HCT116 (cell line): Measurements from ENCODE around the gene FKBP5. TPM values are rescaled to one million over a fixed set of nuclear protein-coding genes. Genes with fewer than 3 reads are reported as not detected.

Experiments used
- ATAC-seq: fragments of 200-7000 bp; cut with Tn5 transposase; 2 replicates; pipeline ENCODE4 v1.9.1; 2020; ENCODE audit warnings: mild to moderate bottlenecking, moderate library complexity
- BruUV-seq: library from RNA; stranded (reverse); fragments of 400-500 nt; replicated peaks from 2 replicates; lab custom pipeline; 2021; lab: Mats Ljungman, UMichigan
- CTCF ChIA-PET: fragments of 300-600 bp; sonication (Branson Sonifier 250); formaldehyde crosslinking; loops from one replicate; lab custom pipeline; 2021; ENCODE audit warnings: antibody characterized with exemption; lab: Charles Lee
- POLR2A ChIA-PET: fragments of 300-600, 350-600 bp; sonication (Branson Sonifier 250); formaldehyde crosslinking; loops from one replicate; lab custom pipeline; 2021; ENCODE audit warnings: antibody characterized with exemption; lab: Charles Lee
- RAD21 ChIA-PET, 2 experiments: fragments of 300-600 bp; sonication (Branson Sonifier 250); formaldehyde crosslinking; loops; one replicate each; lab custom pipeline; 2023; ENCODE audit warnings: low total read pairs in 2 of 2; ENCODE audit not compliant: uncharacterized antibody in 2 of 2, unreplicated experiment in 2 of 2, low non-redundant PET in 1 of 2; lab: Charles Lee
- DNase-seq: peaks from one replicate; pipeline ENCODE4 v3.0.0-alpha.2; 2010; ENCODE audit warnings: low read depth, low spot score
- H2AFZ ChIP-seq: fragments of 200-600 bp; shearing (Covaris generic), sonication (generic); 2 replicates; pipeline ENCODE4 v1.6.1; 2017; ENCODE audit warnings: low read depth, mixed run types, mixed read lengths, antibody characterized with exemption, low read length; ENCODE audit not compliant: poor library complexity, severe bottlenecking
- H3K27ac ChIP-seq: 2 replicates; pipeline ENCODE4 v1.5.1; 2012; ENCODE audit warnings: low read depth, low read length
- H3K27me3 ChIP-seq: fragments of 200-600 bp; sonication (generic); 2 replicates; pipeline ENCODE4 v1.6.1; 2016; ENCODE audit warnings: mixed run types, low read length, mixed read lengths; ENCODE audit not compliant: insufficient read depth
- H3K36me3 ChIP-seq, 2 experiments: fragments of 200-500 bp in 1 of 2; fragments of 200-600 bp in 1 of 2; sonication (Bioruptor generic) in 1 of 2; sonication (generic) in 1 of 2; 2 replicates each; pipeline versions ENCODE4 v1.5.1 to v1.6.1; 2014 to 2016; ENCODE audit warnings: low read length in 2 of 2, inconsistent platforms in 1 of 2, mixed read lengths in 1 of 2, mixed run types in 1 of 2; ENCODE audit not compliant: insufficient read depth in 2 of 2, control insufficient read depth in 1 of 2
- H3K4me1 ChIP-seq, 2 experiments: fragments of 200-600 bp in 1 of 2; sonication (generic) in 1 of 2; 2 replicates each; pipeline versions ENCODE4 v1.5.1 to v1.6.1; 2012 to 2017; ENCODE audit warnings: low read length in 2 of 2, inconsistent platforms in 1 of 2, mild to moderate bottlenecking in 1 of 2, mixed read lengths in 1 of 2, mixed run types in 1 of 2, moderate library complexity in 1 of 2; ENCODE audit not compliant: insufficient read depth in 2 of 2, control insufficient read depth in 1 of 2
- H3K4me2 ChIP-seq: fragments of 200-600 bp; sonication (generic); 2 replicates; pipeline ENCODE4 v1.6.1; 2017; ENCODE audit warnings: mixed run types, low read length, mixed read lengths
- H3K4me3 ChIP-seq, 2 experiments: fragments of 200-600 bp in 1 of 2; sonication (generic) in 1 of 2; replicated peaks in 1 of 2; 2 replicates each; pipeline ENCODE4 v1.5.1; 2011 to 2016; ENCODE audit warnings: low read length in 2 of 2, control low read depth in 1 of 2, low read depth in 1 of 2, mild to moderate bottlenecking in 1 of 2, mixed read lengths in 1 of 2, mixed run types in 1 of 2
- H3K79me2 ChIP-seq: fragments of 200-600 bp; sonication (generic); 2 replicates; pipeline ENCODE4 v1.6.1; 2017; ENCODE audit warnings: mild to moderate bottlenecking, mixed run types, low read length, moderate library complexity, mixed read lengths; ENCODE audit not compliant: insufficient read depth
- H3K9ac ChIP-seq: fragments of 200-600 bp; sonication (generic); 2 replicates; pipeline ENCODE4 v1.6.1; 2016; ENCODE audit warnings: low read length, mixed read lengths
- H3K9me2 ChIP-seq: fragments of 200-600 bp; sonication (generic), shearing (Covaris generic); 2 replicates; pipeline ENCODE4 v1.6.1; 2017; ENCODE audit warnings: mixed run types, mild to moderate bottlenecking, moderate library complexity; ENCODE audit not compliant: insufficient read depth
- H3K9me3 ChIP-seq, 2 experiments: fragments of 200-500 bp in 1 of 2; fragments of 200-600 bp in 1 of 2; sonication (Bioruptor generic) in 1 of 2; sonication (generic) in 1 of 2; 2 replicates each; pipeline ENCODE4 v1.6.1; 2014 to 2017; ENCODE audit warnings: low read length in 2 of 2, mixed read lengths in 2 of 2, inconsistent platforms in 1 of 2, low read depth in 1 of 2, mild to moderate bottlenecking in 1 of 2, mixed run types in 1 of 2, moderate library complexity in 1 of 2; ENCODE audit not compliant: control insufficient read depth in 1 of 2, insufficient read depth in 1 of 2
- H4K20me1 ChIP-seq: fragments of 200-600 bp; sonication (generic), shearing (Covaris generic); 2 replicates; pipeline ENCODE4 v1.6.1; 2017; ENCODE audit warnings: mixed run types, mild to moderate bottlenecking, moderate library complexity; ENCODE audit not compliant: insufficient read depth
- CBX3 ChIP-seq: IDR thresholded peaks from 2 replicates; pipeline ENCODE4 v1.6.1; 2012; ENCODE audit warnings: low read depth
- CEBPB ChIP-seq: IDR thresholded peaks from 2 replicates; pipeline ENCODE4 v1.6.1; 2012; ENCODE audit warnings: low read depth
- EGR1 ChIP-seq: IDR thresholded peaks from 2 replicates; pipeline ENCODE4 v1.6.1; 2012; ENCODE audit warnings: low read depth
- ELF1 ChIP-seq: IDR thresholded peaks from 2 replicates; pipeline ENCODE4 v1.6.1; 2012; ENCODE audit warnings: low read depth, borderline replicate concordance
- EZH2 ChIP-seq: fragments of 200-600 bp; sonication (generic); IDR thresholded peaks from 2 replicates; pipeline ENCODE4 v1.6.1; 2017; ENCODE audit warnings: antibody characterized with exemption, mixed run types
- EZH2phosphoT487 ChIP-seq: fragments of 200-600 bp; IDR thresholded peaks from 2 replicates; pipeline ENCODE4 v1.6.1; 2018; ENCODE audit warnings: antibody characterized with exemption, borderline replicate concordance
- JUND ChIP-seq: IDR thresholded peaks from 2 replicates; pipeline ENCODE4 v1.6.1; 2012
- MAX ChIP-seq: IDR thresholded peaks from 2 replicates; pipeline ENCODE4 v1.6.1; 2012
- POLR2A ChIP-seq: IDR thresholded peaks from 2 replicates; pipeline ENCODE4 v1.7.0; 2011; ENCODE audit warnings: borderline replicate concordance; ENCODE audit not compliant: insufficient read depth, insufficient read length; ENCODE audit errors: extremely low read depth
- POLR2AphosphoS5 ChIP-seq: IDR thresholded peaks from 2 replicates; pipeline ENCODE4 v1.6.1; 2011; ENCODE audit warnings: mild to moderate bottlenecking, low read depth, low read length, moderate library complexity
- RAD21 ChIP-seq: IDR thresholded peaks from 2 replicates; pipeline ENCODE4 v1.6.1; 2012; ENCODE audit warnings: low read depth, mild to moderate bottlenecking
- REST ChIP-seq: IDR thresholded peaks from 2 replicates; pipeline ENCODE4 v1.6.1; 2012; ENCODE audit warnings: low read depth
- SP1 ChIP-seq: IDR thresholded peaks from 2 replicates; pipeline ENCODE4 v1.6.1; 2012; ENCODE audit warnings: low read depth
- SRF ChIP-seq: IDR thresholded peaks from 2 replicates; pipeline ENCODE4 v1.6.1; 2012; ENCODE audit warnings: low read depth
- TCF7L2 ChIP-seq: IDR thresholded peaks from 2 replicates; pipeline ENCODE4 v1.7.0; 2011; ENCODE audit warnings: borderline replicate concordance, inconsistent platforms; ENCODE audit not compliant: insufficient read depth, insufficient read length; ENCODE audit errors: extremely low read depth
- YY1 ChIP-seq: IDR thresholded peaks from 2 replicates; pipeline ENCODE4 v1.6.1; 2011; ENCODE audit warnings: low read length, low read depth, moderate library complexity, mild to moderate bottlenecking; ENCODE audit not compliant: insufficient replicate concordance; ENCODE audit errors: extremely low read depth
- ZFX ChIP-seq: fragments of 450-650 bp; IDR thresholded peaks from 2 replicates; pipeline ENCODE4 v1.6.1; 2017
- ZNF274 ChIP-seq: fragments of 200-500 bp; sonication (Bioruptor generic); IDR thresholded peaks from 2 replicates; pipeline ENCODE4 v1.6.1; 2014; ENCODE audit warnings: mild to moderate bottlenecking, low read depth, low read length, inconsistent platforms
- intact Hi-C: fragments of 100-400 bp; cut with micrococcal nuclease; formaldehyde crosslinking; loops from 2 replicates; pipeline ENCODE4 v1.10.0; 2022
- total RNA-seq: library from RNA; stranded (reverse); gene quantifications from one replicate; pipeline ENCODE4 v1.2.1, GENCODE V29; 2021; ENCODE audit not compliant: unreplicated experiment
- TF ChIP-seq, protein P1 (sequence below): IDR thresholded peaks from 2 replicates; pipeline ENCODE4 v1.6.1; 2012

Gene FKBP5
- total RNA-seq, 1 experiment from 2014 or later, result 50.3 TPM

DNA sequence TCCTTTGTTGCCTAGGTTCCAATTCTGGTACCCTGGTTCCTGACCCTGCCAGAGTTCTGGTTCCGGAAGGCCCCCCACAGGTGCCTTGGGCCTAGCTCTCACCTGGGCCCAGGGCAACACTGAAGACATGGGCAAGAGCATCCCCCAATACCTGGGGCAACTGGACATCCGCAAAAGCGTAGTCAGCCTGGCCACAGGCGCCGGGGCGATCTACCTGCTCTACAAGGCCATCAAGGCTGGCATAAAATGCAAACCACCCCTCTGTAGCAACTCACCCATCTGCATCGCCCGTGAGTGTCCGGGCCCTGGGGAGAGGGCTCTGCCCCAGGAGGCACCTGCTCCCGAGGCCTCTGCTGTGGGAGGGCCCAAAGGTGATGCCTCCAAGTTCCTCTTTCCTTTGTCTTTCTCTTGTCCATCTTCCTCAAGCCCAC, 48.3 kb upstream of the FKBP5 start, which contains the start of gene ARMC12:
TSS of gene ARMC12 (plus strand) at position 51 of the 431 bp plus-strand sequence. CDS start at position 128, 77 bp downstream.
- POLR2A ChIA-PET, result interaction anchor here (0.5 to 1.3 kb wide), 4 partner anchors 139 to 1040 kb away, joined by 3 to 6 read pairs (median 3); no protein-coding TSS in a partner anchor
- Histone ChIP-seq H3K9ac (no peak within 1 kb of the TSS), H3K4me3 (no peak within 1 kb of the TSS), H2AFZ (peak within 1 kb of the TSS; percentile 83), H3K4me1 (peaks cover 24 to 28% of the 10 kb centered on the region in 2 experiments), H3K79me2 (no peaks in the 10 kb centered on the region), H3K9me3 (no peaks in the 10 kb centered on the region), H3K9me2 (no peaks in the 10 kb centered on the region), H4K20me1 (no peaks in the 10 kb centered on the region), H3K36me3 (no peaks in the 10 kb centered on the region), H3K27ac (no peak within 1 kb of the TSS; the same call in 1 of the 2 replicates), H3K4me2 (no peak within 1 kb of the TSS), H3K27me3 (no peaks in the 10 kb centered on the region)
- CTCF ChIA-PET, result interaction anchor here (0.7 to 3.0 kb wide), 30 partner anchors 9 to 478 kb away, joined by 3 to 73 read pairs (median 4); partner anchors contain the start of gene DEF6
- ATAC-seq (no peak; the same call in 1 of the 2 replicates), DNase-seq (no peak)
- no peak for TF ChIP-seq ELF1
- no peak for TF ChIP-seq REST
- no peak for TF ChIP-seq EGR1
- TF ChIP-seq EZH2phosphoT487, result no peak
- TF ChIP-seq POLR2AphosphoS5, result no peak
- no peak for TF ChIP-seq TCF7L2
- no peak for TF ChIP-seq JUND
- no peak for TF ChIP-seq SRF
- no peak for TF ChIP-seq POLR2A
- TF ChIP-seq, protein P1, sequence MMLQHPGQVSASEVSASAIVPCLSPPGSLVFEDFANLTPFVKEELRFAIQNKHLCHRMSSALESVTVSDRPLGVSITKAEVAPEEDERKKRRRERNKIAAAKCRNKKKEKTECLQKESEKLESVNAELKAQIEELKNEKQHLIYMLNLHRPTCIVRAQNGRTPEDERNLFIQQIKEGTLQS, result no peak
- TF ChIP-seq MAX, result no peak
- no peak for TF ChIP-seq CEBPB
- no peak for TF ChIP-seq YY1
- no peak for TF ChIP-seq ZNF274
- TF ChIP-seq EZH2, result no peak
- no peak; the same call in 1 of the 2 replicates for TF ChIP-seq ZFX
- TF ChIP-seq SP1, result no peak
- TF ChIP-seq CBX3, result no peak
- TF ChIP-seq RAD21, result no peak
- intact Hi-C loops, result loop anchor here (1.0 to 2.0 kb wide), 3 partner anchors 153 to 440 kb away; partner anchors contain the start of gene DEF6
- BruUV-seq, result no TSS peak
- RAD21 ChIA-PET, result interaction anchor here (1.0 to 2.5 kb wide), 5 partner anchors 153 to 215 kb away, joined by 3 to 20 read pairs (median 4); no protein-coding TSS in a partner anchor
